Endothelial cell of umbilical vein (primary cell): ENCODE results near the gene NTN3. TPM values are rescaled to one million over a fixed set of nuclear protein-coding genes. Genes with fewer than 3 reads are reported as not detected.

Experiments
- BruUV-seq: library from RNA; stranded (reverse); fragments of 400-500 nt; replicated peaks from 2 replicates; lab custom pipeline; 2021; lab: Mats Ljungman, UMichigan
- CTCF ChIA-PET: fragments of 300-600, 350-600 bp; sonication (Branson Sonifier 250); formaldehyde crosslinking; loops from one replicate; lab custom pipeline; 2021; ENCODE audit warnings: antibody characterized with exemption, inconsistent platforms; lab: Charles Lee
- POLR2A ChIA-PET: fragments of 300-600, 350-600 bp; sonication (Branson Sonifier 250); formaldehyde crosslinking; loops from one replicate; lab custom pipeline; 2021; ENCODE audit warnings: antibody characterized with exemption, inconsistent platforms; lab: Charles Lee
- DNase-seq: peaks from one replicate; pipeline ENCODE4 v3.0.0-alpha.2; 2011; ENCODE audit warnings: low read depth, low spot score
- FAIRE-seq: peaks from 2 replicates; lab custom pipeline; 2011; peaks lifted over from hg19 to GRCh38; lab: Jason Lieb, UNC
- H2AFZ ChIP-seq: 2 replicates; pipeline ENCODE4 v1.6.0; 2012; ENCODE audit warnings: low read depth, low read length, control low read depth, inconsistent platforms
- H3K27ac ChIP-seq: 2 replicates; pipeline ENCODE4 v1.5.1; 2011; ENCODE audit warnings: low read depth, mild to moderate bottlenecking, control low read depth, low read length, moderate library complexity; ENCODE audit not compliant: insufficient read depth
- H3K27me3 ChIP-seq, 2 experiments: 2 replicates each; pipeline versions ENCODE4 v1.6.0 to v1.6.1; 2011; ENCODE audit warnings: low read length in 2 of 2, mixed read lengths in 1 of 2; ENCODE audit not compliant: control insufficient read depth in 2 of 2, insufficient read depth in 2 of 2
- H3K36me3 ChIP-seq, 2 experiments: 2 replicates in 1 of 2; 3 replicates in 1 of 2; pipeline ENCODE4 v1.5.1; 2011; ENCODE audit warnings: low read length in 2 of 2, mild to moderate bottlenecking in 1 of 2, moderate library complexity in 1 of 2; ENCODE audit not compliant: control insufficient read depth in 2 of 2, insufficient read depth in 2 of 2; ENCODE audit errors: extremely low read depth in 1 of 2
- H3K4me1 ChIP-seq: 3 replicates; pipeline ENCODE4 v1.5.1; 2011; ENCODE audit warnings: mild to moderate bottlenecking, low read length; ENCODE audit not compliant: control insufficient read depth, insufficient read depth; ENCODE audit errors: extremely low read depth
- H3K4me2 ChIP-seq: 2 replicates; pipeline ENCODE4 v1.6.1; 2011; ENCODE audit warnings: low read length, control low read depth, mixed read lengths; ENCODE audit not compliant: insufficient read depth
- H3K4me3 ChIP-seq, 3 experiments: fragments of 200-600 bp in 1 of 3; sonication (generic), shearing (Covaris generic) in 1 of 3; replicated peaks in 1 of 3; 2 replicates each; pipeline ENCODE4 v1.5.1; 2011 to 2016; ENCODE audit warnings: control low read depth in 3 of 3, low read length in 3 of 3, mild to moderate bottlenecking in 2 of 3, inconsistent platforms in 1 of 3, low read depth in 1 of 3, moderate library complexity in 1 of 3; ENCODE audit not compliant: insufficient read depth in 1 of 3
- H3K79me2 ChIP-seq: 2 replicates; pipeline ENCODE4 v1.6.0; 2012; ENCODE audit warnings: low read length, inconsistent platforms; ENCODE audit not compliant: control insufficient read depth, insufficient read depth
- H3K9ac ChIP-seq: replicated peaks from 2 replicates; pipeline ENCODE3; 2011; ENCODE audit warnings: low read length, control low read depth; ENCODE audit not compliant: insufficient read depth; ENCODE audit errors: extremely low read depth
- H3K9me1 ChIP-seq: replicated peaks from 3 replicates; pipeline ENCODE4 v1.6.0; 2011; ENCODE audit warnings: mild to moderate bottlenecking, low read length; ENCODE audit not compliant: control insufficient read depth, insufficient read depth; ENCODE audit errors: extremely low read depth
- H3K9me3 ChIP-seq: replicated peaks from 2 replicates; pipeline ENCODE4 v1.5.1; 2012; ENCODE audit warnings: low read length, inconsistent platforms; ENCODE audit not compliant: control insufficient read depth, insufficient read depth
- H4K20me1 ChIP-seq: replicated peaks from 2 replicates; pipeline ENCODE3; 2011; ENCODE audit warnings: mild to moderate bottlenecking, low read length; ENCODE audit not compliant: control insufficient read depth, insufficient read depth; ENCODE audit errors: extremely low read depth
- CTCF ChIP-seq, 2 donors: IDR thresholded peaks; 1 replicate in 1 of 2; 2 replicates in 1 of 2; pipeline ENCODE4 v1.5.1; 2011; ENCODE audit warnings: low read length in 2 of 2, mild to moderate bottlenecking in 2 of 2, moderate library complexity in 2 of 2, control low read depth in 1 of 2, inconsistent platforms in 1 of 2, low read depth in 1 of 2; ENCODE audit not compliant: insufficient read depth in 1 of 2; ENCODE audit errors: extremely low read depth in 1 of 2
- EZH2 ChIP-seq: IDR thresholded peaks from 2 replicates; pipeline ENCODE4 v1.6.1; 2012; ENCODE audit warnings: borderline replicate concordance, low read depth, mild to moderate bottlenecking, moderate library complexity, low read length, inconsistent platforms; ENCODE audit not compliant: severe bottlenecking
- FOS ChIP-seq: IDR thresholded peaks from 2 replicates; pipeline ENCODE4 v1.6.1; 2011; ENCODE audit warnings: mild to moderate bottlenecking, low read length, moderate library complexity, borderline replicate concordance; ENCODE audit not compliant: insufficient read depth
- GATA2 ChIP-seq: IDR thresholded peaks from 2 replicates; pipeline ENCODE4 v1.7.0; 2011; ENCODE audit warnings: low read depth, mild to moderate bottlenecking, moderate library complexity, mixed read lengths, low read length; ENCODE audit not compliant: insufficient read length, insufficient read depth
- JUN ChIP-seq: IDR thresholded peaks from 2 replicates; pipeline ENCODE4 v1.6.1; 2011; ENCODE audit warnings: borderline replicate concordance, low read depth; ENCODE audit not compliant: insufficient read length, insufficient read depth
- MAX ChIP-seq: IDR thresholded peaks from 2 replicates; pipeline ENCODE4 v1.6.1; 2011; ENCODE audit not compliant: insufficient read depth, insufficient read length
- MYC ChIP-seq: IDR thresholded peaks from one replicate; pipeline ENCODE4 v1.6.1; 2011; ENCODE audit warnings: mild to moderate bottlenecking, low read depth, low read length
- POLR2A ChIP-seq: IDR thresholded peaks from 2 replicates; pipeline ENCODE4 v1.6.1; 2012; ENCODE audit warnings: low read depth, mild to moderate bottlenecking, control low read depth, low read length
- POLR2AphosphoS5 ChIP-seq: IDR thresholded peaks from 2 replicates; pipeline ENCODE4 v1.6.1; 2012; ENCODE audit warnings: low read depth, mild to moderate bottlenecking, control low read depth, low read length, moderate library complexity; ENCODE audit not compliant: insufficient read depth
- dilution Hi-C: fragments of 300-500 bp; cut with MboI; formaldehyde crosslinking; loops from one replicate; pipeline ENCODE4 v1.15.0; 2019; ENCODE audit warnings: low sequenced_read_pairs; ENCODE audit not compliant: extremely low pct_ligation_motif_present
- intact Hi-C: fragments of 100-400 bp; cut with micrococcal nuclease; formaldehyde crosslinking; loops from one replicate; pipeline ENCODE4 v1.10.0; 2022
- polyA plus RNA-seq, 4 experiments: library from polyadenylated mRNA; depleted of rRNA in 3 of 4; stranded (reverse) in 3 of 4; unstranded in 1 of 4; fragments of >200 nt; gene quantifications; 2 replicates each; pipeline versions ENCODE4 v1.2.1 to v1.2.3, GENCODE V29; 2011 to 2012; ENCODE audit warnings: missing spikeins in 1 of 4
- total RNA-seq: library from RNA; stranded (reverse); gene quantifications from 2 replicates; pipeline ENCODE4 v1.2.3, GENCODE V29; 2021

NTN3 gene
- total and polyA plus RNA-seq, 2 donors (not counting 3 experiments of a cell fraction or from before 2014, with no cell fraction given): 0.15 TPM; not detected in 1

GRCh38 chr16:2426941-2427361 is 44.1 kb upstream of the NTN3 start:
- no TSS peak for BruUV-seq
- TF ChIP-seq CTCF (IDR thresholded peaks at IDR 0.05; ENCODE audit: extremely low read depth in 1 of 2, insufficient read depth in 1 of 2, low read depth in 1 of 2, low read length in 2 of 2) (no peak), POLR2AphosphoS5 (no peak), MAX (no peak), GATA2 (no peak), POLR2A (no peak), MYC (no peak), JUN (no peak), FOS (no peak), EZH2 (no peak)

More at GRCh38 chr16:2426941-2427361, 44.1 kb upstream of the NTN3 start:
- Histone ChIP-seq H3K9me3 (no peaks in the 10 kb centered on the region), H3K9ac (no peak overlapping the region), H3K4me2 (no peak overlapping the region), H3K27me3 (no peaks in the 10 kb centered on the region), H3K4me3 (no peak overlapping the region), H2AFZ (no peak overlapping the region), H3K27ac (no peak overlapping the region), H4K20me1 (no peaks in the 10 kb centered on the region), H3K4me1 (peaks cover 21% of the 10 kb centered on the region), H3K79me2 (peaks cover 23% of the 10 kb centered on the region), H3K36me3 (peaks cover 0 to under 1% of the 10 kb centered on the region in 2 experiments), H3K9me1 (no peaks in the 10 kb centered on the region)
- FAIRE-seq: no peak
- ChIA-PET POLR2A (no interaction called here), CTCF (interaction anchor here (0.5 to 2.4 kb wide), 3 partner anchors 13 to 461 kb away, joined by 3 to 8 read pairs (median 5); no protein-coding TSS in a partner anchor)
- dilution Hi-C loops (no loop called here), intact Hi-C loops (loop anchor here (10.0 kb wide), 1 partner anchor 132 kb away; no protein-coding TSS in a partner anchor)
- DNase-seq: no peak
